Cardiac fibroblast (primary cell): ENCODE data around the gene NEIL3.

ENCODE experiments used
- DNase-seq, 2 donors: peaks; one replicate each; pipeline versions ENCODE4 v3.0.0 to v3.0.0-alpha.2; 2010; ENCODE audit warnings: low read depth in 2 of 2
- H3K4me3 ChIP-seq, 2 donors: replicated peaks in 1 of 2; 1 replicate in 1 of 2; 2 replicates in 1 of 2; pipeline ENCODE4 v1.5.1; 2011; ENCODE audit warnings: low read depth in 2 of 2, low read length in 2 of 2, mild to moderate bottlenecking in 2 of 2, moderate library complexity in 1 of 2
- CTCF ChIP-seq: IDR thresholded peaks from one replicate; pipeline ENCODE4 v1.5.1; 2011; ENCODE audit warnings: low read depth, mild to moderate bottlenecking, low read length, inconsistent platforms

Gene NEIL3

GRCh38 chr4:177375372-177375771, 65.7 kb downstream of the NEIL3 start:
- no peak for TF ChIP-seq CTCF
- no peak for DNase-seq
- H3K4me3 ChIP-seq: no peak overlapping the region

- DNase-seq: no peak
- no peak overlapping the region for H3K4me3 ChIP-seq
- TF ChIP-seq CTCF: no peak
Observed at GRCh38 chr4:177376024-177376423, 66.3 kb downstream of the NEIL3 start.

- TF ChIP-seq CTCF: peak; percentile 20
- no peak overlapping the region for H3K4me3 ChIP-seq
- peak in 1 of 2 donors; percentile 22 for DNase-seq
Observed at GRCh38 chr4:177380730-177381287, 71.1 kb downstream of the NEIL3 start.

GRCh38 chr4:177381762-177382310, 72.2 kb downstream of the NEIL3 start:
- no peak overlapping the region for H3K4me3 ChIP-seq
- no peak for DNase-seq
- no peak for TF ChIP-seq CTCF

- no peak for TF ChIP-seq CTCF
- no peak for DNase-seq
- no peak overlapping the region for H3K4me3 ChIP-seq
Observed at GRCh38 chr4:177384856-177385397, 75.3 kb downstream of the NEIL3 start.

- DNase-seq: peak in 1 of 2 donors; percentile 44
- no peak for TF ChIP-seq CTCF
- no peak overlapping the region for H3K4me3 ChIP-seq
Observed at GRCh38 chr4:177385576-177386277, 76.1 kb downstream of the NEIL3 start.
